CD4-positive, alpha-beta T cell (primary cell): ENCODE measurements around the gene PPP1R2. TPM values are rescaled to one million over a fixed set of nuclear protein-coding genes. Genes with fewer than 3 reads are reported as not detected.
A peak's percentile ranks its signal among the peaks of the same experiment; 100 is the strongest.

Experiments
- ATAC-seq: fragments of 200-7000 bp; cut with Tn5 transposase; one replicate; pipeline ENCODE4 v1.10.0; 2022; ENCODE audit warnings: mild to moderate bottlenecking; ENCODE audit not compliant: poor library complexity
- CTCF ChIA-PET: fragments of 350-600 bp; sonication (Branson Sonifier 250); formaldehyde crosslinking; loops from one replicate; lab custom pipeline; 2021; ENCODE audit warnings: antibody characterized with exemption, inconsistent platforms; lab: Charles Lee
- POLR2A ChIA-PET: fragments of 350-600 bp; sonication (Branson Sonifier 250); formaldehyde crosslinking; loops from one replicate; lab custom pipeline; 2021; ENCODE audit warnings: antibody characterized with exemption, inconsistent platforms; lab: Charles Lee
- DNase-seq, 14 experiments: peaks; one replicate each; pipeline ENCODE4 v3.0.0-alpha.2; 2013 to 2020; ENCODE audit warnings: mixed read lengths in 2 of 14
- H3K27ac ChIP-seq, 2 donors: one replicate each; pipeline versions ENCODE4 v1.5.1 to v1.7.0; 2013; ENCODE audit warnings: low read length in 2 of 2, low read depth in 1 of 2, mild to moderate bottlenecking in 1 of 2
- H3K27me3 ChIP-seq, 2 experiments: 1 replicate in 1 of 2; 2 replicates in 1 of 2; pipeline versions ENCODE4 v1.6.1 to v1.7.0; 2013; ENCODE audit warnings: low read length in 2 of 2, control low read depth in 1 of 2, mild to moderate bottlenecking in 1 of 2, moderate library complexity in 1 of 2; ENCODE audit not compliant: insufficient read depth in 2 of 2, control insufficient read depth in 1 of 2
- H3K36me3 ChIP-seq: one replicate; pipeline ENCODE4 v1.6.1; 2013; ENCODE audit warnings: low read length, control low read depth; ENCODE audit not compliant: insufficient read depth
- H3K4me1 ChIP-seq: one replicate; pipeline ENCODE4 v1.6.1; 2013; ENCODE audit warnings: low read length, control low read depth; ENCODE audit not compliant: insufficient read depth
- H3K4me3 ChIP-seq: one replicate; pipeline ENCODE4 v1.5.1; 2013; ENCODE audit warnings: mild to moderate bottlenecking, low read length, moderate library complexity
- H3K9me3 ChIP-seq, 2 experiments: 1 replicate in 1 of 2; 2 replicates in 1 of 2; pipeline versions ENCODE4 v1.6.1 to v1.7.0; 2013; ENCODE audit warnings: low read length in 2 of 2, mild to moderate bottlenecking in 2 of 2, control low read depth in 1 of 2, moderate library complexity in 1 of 2; ENCODE audit not compliant: control insufficient read depth in 1 of 2, insufficient read depth in 1 of 2
- H3K27ac Mint-ChIP-seq: one replicate; pipeline ENCODE4 v1.8.0; 2020; ENCODE audit warnings: mixed read lengths
- H3K27me3 Mint-ChIP-seq: one replicate; pipeline ENCODE4 v1.8.0; 2021; ENCODE audit warnings: mixed read lengths
- H3K36me3 Mint-ChIP-seq: one replicate; pipeline ENCODE4 v1.8.0; 2021; ENCODE audit warnings: low read depth, mixed read lengths
- H3K4me1 Mint-ChIP-seq: one replicate; pipeline ENCODE4 v1.8.0; 2021; ENCODE audit warnings: low read depth, mixed read lengths
- H3K4me3 Mint-ChIP-seq: one replicate; pipeline ENCODE4 v1.8.0; 2020; ENCODE audit warnings: mild to moderate bottlenecking, mixed read lengths
- H3K9me3 Mint-ChIP-seq: one replicate; pipeline ENCODE4 v1.8.0; 2020; ENCODE audit warnings: mixed read lengths
- CTCF ChIP-seq: fragments of 200-600 bp; IDR thresholded peaks from one replicate; pipeline ENCODE4 v1.8.0; 2022; ENCODE audit warnings: antibody characterized with exemption, mild to moderate bottlenecking
- intact Hi-C, 2 experiments: fragments of 100-400 bp; cut with DNase I in 1 of 2; cut with micrococcal nuclease in 1 of 2; formaldehyde crosslinking; loops; one replicate each; pipeline versions ENCODE4 v1.15.1 to v1.9.0; 2023 to 2025; cut with DNase I, micrococcal nuclease
- total RNA-seq, 174 experiments: library from RNA in 2 of 174; stranded (reverse) in 2 of 174; gene quantifications; one replicate each; pipeline ENCODE4 v1.2.3 and lab custom pipeline; 2021 to 2026

PPP1R2 gene
- total RNA-seq, 2 experiments from 2014 or later = 205 to 210 TPM

DNA sequence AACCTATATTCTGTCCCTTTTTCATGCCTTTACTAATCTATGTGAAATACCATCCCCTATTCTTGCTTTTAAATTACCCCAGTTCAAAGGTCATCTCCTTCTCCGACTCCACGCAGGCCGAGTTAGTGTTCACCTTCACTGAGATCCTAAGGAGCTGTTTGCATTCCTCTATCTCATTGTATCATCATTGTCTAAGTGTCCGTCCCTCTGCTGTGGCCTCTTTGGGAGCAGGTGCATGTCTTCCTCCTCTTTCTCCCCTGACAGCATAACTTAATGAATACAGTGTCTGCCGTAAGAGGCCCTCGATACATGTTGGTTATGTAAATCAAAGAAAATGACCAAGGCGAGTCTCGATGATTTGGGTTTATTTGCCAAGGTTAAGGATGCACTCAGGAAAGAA lies 4.9 kb upstream of the PPP1R2 start:
- H3K9me3 Mint-ChIP-seq = no peaks in the 10 kb centered on the region
- no peak for DNase-seq
- Histone ChIP-seq H3K4me3 (no peak overlapping the region), H3K27me3 (no peaks in the 10 kb centered on the region), H3K9me3 (no peaks in the 10 kb centered on the region), H3K4me1 (peaks cover 90% of the 10 kb centered on the region), H3K27ac (peak overlapping the region; percentile 5 to 13), H3K36me3 (no peaks in the 10 kb centered on the region)
- POLR2A ChIA-PET = interaction anchor here (2.9 to 9.6 kb wide), 2 partner anchors 8 to 277 kb away, joined by 36 to 202 read pairs; partner anchors contain the start of genes PPP1R2 and XXYLT1
- no peak for ATAC-seq
- peaks cover 93% of the 10 kb centered on the region for H3K4me1 Mint-ChIP-seq
- H3K27me3 Mint-ChIP-seq = no peaks in the 10 kb centered on the region
- intact Hi-C loops = loop anchor here in 1 of 2 experiments (5.0 to 10.0 kb wide), 4 partner anchors 354 to 1063 kb away; partner anchors contain the start of genes ATP13A3 and LSG1
- H3K27ac Mint-ChIP-seq = peak overlapping the region; percentile 93
- H3K4me3 Mint-ChIP-seq = peak overlapping the region; percentile 76
- CTCF ChIA-PET = interaction anchor here (1.4 kb wide), 1 partner anchor 26 kb away, joined by 3 read pairs; no protein-coding TSS in a partner anchor
- peaks cover 12% of the 10 kb centered on the region for H3K36me3 Mint-ChIP-seq
- no peak for TF ChIP-seq CTCF

DNA sequence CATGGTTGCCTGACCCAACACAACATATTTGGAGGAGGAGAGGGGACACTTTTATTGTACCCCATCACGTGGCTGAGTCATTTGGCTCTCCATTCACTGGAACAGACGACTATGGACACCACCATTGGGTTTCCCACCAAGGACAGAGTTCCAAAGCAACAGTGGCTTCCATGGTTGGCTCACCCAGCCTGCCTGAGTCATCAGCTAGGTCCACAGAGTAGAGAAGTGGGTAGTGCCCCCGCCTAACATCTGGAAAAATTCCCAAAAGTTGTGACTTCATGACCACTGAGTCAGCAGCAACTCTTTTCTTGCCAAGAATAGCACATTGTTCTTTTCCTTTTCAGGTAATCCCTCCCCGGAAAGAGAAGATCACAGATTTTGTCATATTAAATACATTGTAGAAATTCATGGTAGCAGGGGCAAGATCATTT lies 3.0 kb upstream of the PPP1R2 start:
- H3K27ac Mint-ChIP-seq = peak overlapping the region; percentile 93
- Histone ChIP-seq H3K9me3 (no peaks in the 10 kb centered on the region), H3K36me3 (no peaks in the 10 kb centered on the region), H3K4me3 (peak overlapping the region; percentile 32), H3K27me3 (no peaks in the 10 kb centered on the region), H3K27ac (peak overlapping the region; percentile 32 to 79), H3K4me1 (peaks cover 71% of the 10 kb centered on the region)
- TF ChIP-seq CTCF = no peak
- peak overlapping the region; percentile 88 for H3K4me3 Mint-ChIP-seq
- H3K9me3 Mint-ChIP-seq = no peaks in the 10 kb centered on the region
- peaks cover 75% of the 10 kb centered on the region for H3K4me1 Mint-ChIP-seq
- no peaks in the 10 kb centered on the region for H3K27me3 Mint-ChIP-seq
- DNase-seq (peak in 2 of 14 experiments; percentile 56 to 60), ATAC-seq (no peak)
- H3K36me3 Mint-ChIP-seq = peaks cover 29% of the 10 kb centered on the region
- POLR2A ChIA-PET = interaction anchor here (0.7 to 1.9 kb wide), 13 partner anchors 9 to 275 kb away, joined by 3 to 13 read pairs (median 4); partner anchors contain the start of genes ACAP2 and XXYLT1
- intact Hi-C loops = loop anchor here in 1 of 2 experiments (5.0 to 10.0 kb wide), 4 partner anchors 356 to 1061 kb away; partner anchors contain the start of genes ATP13A3 and LSG1
- CTCF ChIA-PET = interaction anchor here (1.0 to 1.9 kb wide), 2 partner anchors 10 to 275 kb away, joined by 3 to 9 read pairs; partner anchors contain the start of gene XXYLT1

DNA sequence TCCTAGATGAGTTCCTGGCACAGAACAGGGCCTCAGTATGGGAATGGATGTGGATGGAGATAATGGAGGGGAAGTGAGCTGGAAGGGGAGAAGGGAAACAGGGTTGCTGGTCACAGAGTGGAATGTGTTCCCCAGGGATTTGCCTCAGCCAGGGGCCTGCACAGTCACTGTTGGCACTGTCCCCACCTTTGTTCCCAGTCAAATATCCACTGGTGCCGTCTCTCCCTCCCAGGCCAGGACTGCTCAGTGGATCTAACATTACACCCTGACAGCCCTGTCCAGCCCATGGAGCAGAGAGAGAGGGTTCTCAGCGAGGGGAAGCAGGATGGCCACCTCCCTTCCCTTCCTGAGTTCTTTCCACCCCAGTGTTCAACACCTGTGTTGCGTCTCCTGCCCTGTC lies 1.5 kb upstream of the PPP1R2 start:
- no peaks in the 10 kb centered on the region for H3K27me3 ChIP-seq
- Mint-ChIP-seq H3K27me3 (no peaks in the 10 kb centered on the region), H3K27ac (peak overlapping the region; percentile 93), H3K4me3 (peak overlapping the region; percentile 88), H3K4me1 (peaks cover 73% of the 10 kb centered on the region), H3K9me3 (no peaks in the 10 kb centered on the region), H3K36me3 (peaks cover 44% of the 10 kb centered on the region)
- no peaks in the 10 kb centered on the region for H3K36me3 ChIP-seq
- no peak for ATAC-seq
- TF ChIP-seq CTCF = no peak
- ChIA-PET CTCF (interaction anchor here (1.9 to 6.2 kb wide), 2 partner anchors 12 to 273 kb away, joined by 9 to 33 read pairs; partner anchors contain the start of gene XXYLT1), POLR2A (interaction anchor here (1.5 to 9.4 kb wide), 5 partner anchors 8 to 273 kb away, joined by 4 to 202 read pairs (median 8); partner anchors contain the start of genes ACAP2 and XXYLT1)
- intact Hi-C loops = loop anchor here in 1 of 2 experiments (5.0 to 10.0 kb wide), 4 partner anchors 358 to 1060 kb away; partner anchors contain the start of genes ATP13A3 and LSG1
- no peak for DNase-seq
- H3K4me1 ChIP-seq = peaks cover 61% of the 10 kb centered on the region
- peak overlapping the region; percentile 65 to 96 for H3K27ac ChIP-seq
- H3K9me3 ChIP-seq = no peaks in the 10 kb centered on the region
- H3K4me3 ChIP-seq = peak overlapping the region; percentile 70
